Tibial artery (tissue), 4 donors: ENCODE data around the gene UTP11.
A peak's percentile ranks its signal among the peaks of the same experiment; 100 is the strongest.

Experiments
- DNase-seq, 2 donors: peaks; one replicate each; pipeline ENCODE4 v3.0.0-alpha.2; 2019
- H3K27ac ChIP-seq, 2 donors: fragments of 200-600 bp; sonication (generic) in 1 of 2; 1 replicate in 1 of 2; 2 replicates in 1 of 2; pipeline ENCODE4 v1.5.1; 2018 to 2019; ENCODE audit warnings: mild to moderate bottlenecking in 1 of 2
- H3K27me3 ChIP-seq, 2 donors: fragments of 200-600 bp; sonication (generic) in 1 of 2; one replicate each; pipeline versions ENCODE4 v1.5.1 to v1.6.0; 2016 to 2019
- H3K36me3 ChIP-seq, 3 donors: fragments of 200-600 bp; sonication (generic) in 2 of 3; one replicate each; pipeline ENCODE4 v1.5.1; 2016 to 2019; ENCODE audit warnings: mild to moderate bottlenecking in 2 of 3
- H3K4me1 ChIP-seq, 4 donors: fragments of 200-600 bp; sonication (generic) in 2 of 4; 1 replicate in 3 of 4; 2 replicates in 1 of 4; pipeline ENCODE4 v1.5.1; 2016 to 2019
- H3K4me3 ChIP-seq, 2 donors: fragments of 200-600 bp; sonication (generic) in 1 of 2; 1 replicate in 1 of 2; 2 replicates in 1 of 2; pipeline ENCODE4 v1.5.1; 2018 to 2019; ENCODE audit warnings: mild to moderate bottlenecking in 2 of 2
- H3K9me3 ChIP-seq, 3 donors: fragments of 200-600 bp; sonication (generic) in 1 of 3; one replicate each; pipeline ENCODE4 v1.5.1; 2016 to 2019
- CTCF ChIP-seq, 2 experiments: fragments of 200-600 bp in 1 of 2; fragments of 450-650 bp in 1 of 2; IDR thresholded peaks; one replicate each; pipeline ENCODE4 v1.5.1; 2017 to 2019; ENCODE audit warnings: antibody characterized with exemption in 2 of 2, mild to moderate bottlenecking in 1 of 2, moderate library complexity in 1 of 2
- intact Hi-C: fragments of 100-400 bp; cut with DNase I; formaldehyde crosslinking; loops from one replicate; pipeline ENCODE4 v1.15.0; 2023; ENCODE audit warnings: low total_unique reads

UTP11 gene

GRCh38 chr1:38047603-38048141, 35.1 kb downstream of the UTP11 start:
- no peak for TF ChIP-seq CTCF (IDR thresholded peaks at IDR 0.05)
- no peak for DNase-seq
- intact Hi-C loops, result no loop called here
- H3K36me3 ChIP-seq, result no peaks in the 10 kb centered on the region
- no peaks in the 10 kb centered on the region for H3K9me3 ChIP-seq
- H3K4me3 ChIP-seq, result peak overlapping the region; percentile 58 to 62
- peak overlapping the region; percentile 50 to 54 for H3K27ac ChIP-seq
- peaks cover 9 to 32% of the 10 kb centered on the region in 2 donors for H3K27me3 ChIP-seq
- peaks cover 0 to 38% (median 26%) of the 10 kb centered on the region in 4 donors for H3K4me1 ChIP-seq

GRCh38 chr1:38050397-38051078, 38.0 kb downstream of the UTP11 start:
- no peaks in the 10 kb centered on the region for H3K36me3 ChIP-seq
- peaks cover 0 to 17% of the 10 kb centered on the region in 2 donors for H3K27me3 ChIP-seq
- DNase-seq, result no peak
- peaks cover 0 to 24% (median 14%) of the 10 kb centered on the region in 4 donors for H3K4me1 ChIP-seq
- TF ChIP-seq CTCF (IDR thresholded peaks at IDR 0.05), result no peak
- no peak overlapping the region for H3K4me3 ChIP-seq
- no peaks in the 10 kb centered on the region for H3K9me3 ChIP-seq
- H3K27ac ChIP-seq, result no peak overlapping the region
- intact Hi-C loops, result loop anchor here (10.0 kb wide), 1 partner anchor 84 kb away; no protein-coding TSS in a partner anchor

GRCh38 chr1:38051079-38051543, 38.6 kb downstream of the UTP11 start:
- Histone ChIP-seq H3K27me3 (peaks cover 0 to 13% of the 10 kb centered on the region in 2 donors), H3K9me3 (no peaks in the 10 kb centered on the region), H3K4me1 (peaks cover 0 to 18% (median 10%) of the 10 kb centered on the region in 4 donors), H3K36me3 (no peaks in the 10 kb centered on the region), H3K4me3 (no peak overlapping the region), H3K27ac (no peak overlapping the region)
- DNase-seq, result no peak
- intact Hi-C loops, result loop anchor here (10.0 kb wide), 1 partner anchor 84 kb away; no protein-coding TSS in a partner anchor
- no peak for TF ChIP-seq CTCF (IDR thresholded peaks at IDR 0.05)

GRCh38 chr1:38052750-38053415, 40.3 kb downstream of the UTP11 start:
- Histone ChIP-seq H3K36me3 (no peaks in the 10 kb centered on the region), H3K4me3 (no peak overlapping the region), H3K4me1 (peaks cover 0 to 5% (median 2%) of the 10 kb centered on the region in 4 donors), H3K9me3 (no peaks in the 10 kb centered on the region), H3K27me3 (peaks cover 0 to 13% of the 10 kb centered on the region in 2 donors), H3K27ac (no peak overlapping the region)
- no peak for TF ChIP-seq CTCF (IDR thresholded peaks at IDR 0.05)
- intact Hi-C loops, result loop anchor here (10.0 kb wide), 1 partner anchor 82 kb away; no protein-coding TSS in a partner anchor
- no peak for DNase-seq

GRCh38 chr1:38053416-38054091, 41.0 kb downstream of the UTP11 start:
- no peak for TF ChIP-seq CTCF (IDR thresholded peaks at IDR 0.05)
- H3K27ac ChIP-seq, result no peak overlapping the region
- intact Hi-C loops, result loop anchor here (10.0 kb wide), 1 partner anchor 81 kb away; no protein-coding TSS in a partner anchor

More at GRCh38 chr1:38053416-38054091, 41.0 kb downstream of the UTP11 start:
- no peak overlapping the region for H3K4me3 ChIP-seq
- peaks cover 0 to 13% of the 10 kb centered on the region in 2 donors for H3K27me3 ChIP-seq
- no peaks in the 10 kb centered on the region for H3K4me1 ChIP-seq
- no peaks in the 10 kb centered on the region for H3K9me3 ChIP-seq
- DNase-seq, result no peak
- H3K36me3 ChIP-seq, result no peaks in the 10 kb centered on the region
